Neural progenitor cell (in vitro differentiated cells): Measurements from ENCODE around the gene CDS2. TPM values are rescaled to one million over a fixed set of nuclear protein-coding genes. Genes with fewer than 3 reads are reported as not detected.

Experiments used
- DNase-seq: peaks from one replicate; pipeline ENCODE4 v3.0.0-alpha.2; 2016; ENCODE audit warnings: low spot score
- H2AFZ ChIP-seq: fragments of 200-600 bp; sonication (generic); replicated peaks from 2 replicates; pipeline ENCODE4 v1.6.1; 2016; ENCODE audit warnings: antibody characterized with exemption
- H3F3A ChIP-seq: fragments of 200-600 bp; sonication (generic); 2 replicates; pipeline ENCODE4 v1.6.1; 2016; ENCODE audit warnings: antibody characterized with exemption, low read depth
- H3K27ac ChIP-seq: fragments of 200-600 bp; sonication (generic); 2 replicates; pipeline ENCODE4 v1.5.1; 2016; ENCODE audit warnings: mild to moderate bottlenecking
- H3K27me3 ChIP-seq: fragments of 200-600 bp; sonication (generic); 2 replicates; pipeline ENCODE4 v1.6.1; 2016; ENCODE audit warnings: mild to moderate bottlenecking, moderate library complexity
- H3K36me3 ChIP-seq: fragments of 200-600 bp; sonication (generic); 2 replicates; pipeline ENCODE4 v1.5.1; 2016
- H3K4me1 ChIP-seq: fragments of 200-600 bp; sonication (generic); 2 replicates; pipeline ENCODE4 v1.6.1; 2016; ENCODE audit warnings: mixed run types
- H3K4me2 ChIP-seq: fragments of 200-600 bp; sonication (generic); 2 replicates; pipeline ENCODE4 v1.6.1; 2016
- H3K4me3 ChIP-seq: fragments of 200-600 bp; sonication (generic); 2 replicates; pipeline ENCODE4 v1.5.1; 2016
- H3K79me2 ChIP-seq: fragments of 200-600 bp; sonication (generic); 2 replicates; pipeline ENCODE4 v1.6.1; 2016; ENCODE audit warnings: low read depth
- H3K9ac ChIP-seq: fragments of 200-600 bp; sonication (generic); 2 replicates; pipeline ENCODE4 v1.6.1; 2016
- H3K9me3 ChIP-seq: fragments of 200-600 bp; sonication (generic); 2 replicates; pipeline ENCODE4 v1.5.1; 2016; ENCODE audit warnings: low read depth
- H4K20me1 ChIP-seq: fragments of 200-600 bp; sonication (generic); 2 replicates; pipeline ENCODE4 v1.6.1; 2016; ENCODE audit warnings: low read depth
- H3K27ac Mint-ChIP-seq: 3 replicates; pipeline ENCODE4 v1.8.0; 2021; ENCODE audit warnings: mixed read lengths
- H3K27me3 Mint-ChIP-seq: 2 replicates; pipeline ENCODE4 v1.8.0; 2022; ENCODE audit warnings: low read depth, mild to moderate bottlenecking, inconsistent platforms, moderate library complexity, mixed read lengths; ENCODE audit not compliant: insufficient read depth
- H3K36me3 Mint-ChIP-seq: 3 replicates; pipeline ENCODE4 v1.8.0; 2021; ENCODE audit warnings: mixed read lengths
- H3K4me1 Mint-ChIP-seq: 3 replicates; pipeline ENCODE4 v1.8.0; 2021; ENCODE audit warnings: mixed read lengths
- H3K4me3 Mint-ChIP-seq: 3 replicates; pipeline ENCODE4 v1.8.0; 2021; ENCODE audit warnings: mild to moderate bottlenecking, moderate library complexity, mixed read lengths
- H3K9me3 Mint-ChIP-seq: 3 replicates; pipeline ENCODE4 v1.8.0; 2020; ENCODE audit warnings: mixed read lengths
- EZH2 ChIP-seq: fragments of 200-600 bp; sonication (generic); IDR thresholded peaks from 2 replicates; pipeline ENCODE4 v1.6.1; 2017; ENCODE audit warnings: antibody characterized with exemption, mild to moderate bottlenecking, moderate library complexity
- EZH2phosphoT487 ChIP-seq: fragments of 200-600 bp; sonication (generic); IDR thresholded peaks from 2 replicates; pipeline ENCODE4 v1.6.1; 2017; ENCODE audit warnings: antibody characterized with exemption
- total RNA-seq: library from RNA; depleted of rRNA; stranded (reverse); fragments of >200 nt; gene quantifications from 2 replicates; pipeline ENCODE4 v1.2.3, GENCODE V29; 2015; ENCODE audit warnings: low replicate concordance
- TF ChIP-seq, protein P1 (sequence below): fragments of 200-600 bp; sonication (generic); IDR thresholded peaks from 2 replicates; pipeline ENCODE4 v1.5.1; 2017; ENCODE audit warnings: antibody characterized with exemption, mild to moderate bottlenecking

The CDS2 gene
- total RNA-seq, 1 donor from 2014 or later: 59.8 TPM

DNA sequence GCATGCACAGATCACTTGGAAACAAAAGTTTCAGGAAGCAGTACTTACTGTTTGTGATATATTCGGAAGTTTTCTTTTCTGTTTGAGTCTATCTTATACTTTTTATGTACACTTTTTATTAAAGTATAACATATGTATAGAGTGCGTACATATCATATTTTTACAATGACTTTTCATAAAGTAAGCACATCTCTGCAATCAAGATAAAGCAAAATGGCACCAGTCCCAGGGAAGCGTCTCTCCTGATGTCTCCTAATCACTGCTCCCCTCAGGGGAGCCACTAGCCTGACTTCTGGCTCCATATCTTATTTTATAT lies 26.3 kb downstream of the CDS2 start:
- Histone ChIP-seq H3K4me1 (no peaks in the 10 kb centered on the region), H4K20me1 (peaks cover 52% of the 10 kb centered on the region), H2AFZ (no peak overlapping the region), H3K27me3 (no peaks in the 10 kb centered on the region), H3K9me3 (no peaks in the 10 kb centered on the region), H3K36me3 (no peaks in the 10 kb centered on the region), H3K4me2 (no peak overlapping the region), H3K27ac (no peak overlapping the region), H3K9ac (no peak overlapping the region), H3K79me2 (peaks cover 73% of the 10 kb centered on the region), H3K4me3 (no peak overlapping the region), H3F3A (no peaks in the 10 kb centered on the region)
- no peak for DNase-seq
- TF ChIP-seq EZH2phosphoT487 (no peak), EZH2 (no peak)
- TF ChIP-seq, protein P1, sequence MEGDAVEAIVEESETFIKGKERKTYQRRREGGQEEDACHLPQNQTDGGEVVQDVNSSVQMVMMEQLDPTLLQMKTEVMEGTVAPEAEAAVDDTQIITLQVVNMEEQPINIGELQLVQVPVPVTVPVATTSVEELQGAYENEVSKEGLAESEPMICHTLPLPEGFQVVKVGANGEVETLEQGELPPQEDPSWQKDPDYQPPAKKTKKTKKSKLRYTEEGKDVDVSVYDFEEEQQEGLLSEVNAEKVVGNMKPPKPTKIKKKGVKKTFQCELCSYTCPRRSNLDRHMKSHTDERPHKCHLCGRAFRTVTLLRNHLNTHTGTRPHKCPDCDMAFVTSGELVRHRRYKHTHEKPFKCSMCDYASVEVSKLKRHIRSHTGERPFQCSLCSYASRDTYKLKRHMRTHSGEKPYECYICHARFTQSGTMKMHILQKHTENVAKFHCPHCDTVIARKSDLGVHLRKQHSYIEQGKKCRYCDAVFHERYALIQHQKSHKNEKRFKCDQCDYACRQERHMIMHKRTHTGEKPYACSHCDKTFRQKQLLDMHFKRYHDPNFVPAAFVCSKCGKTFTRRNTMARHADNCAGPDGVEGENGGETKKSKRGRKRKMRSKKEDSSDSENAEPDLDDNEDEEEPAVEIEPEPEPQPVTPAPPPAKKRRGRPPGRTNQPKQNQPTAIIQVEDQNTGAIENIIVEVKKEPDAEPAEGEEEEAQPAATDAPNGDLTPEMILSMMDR: no peak
- H3K9me3 Mint-ChIP-seq: no peaks in the 10 kb centered on the region
- H3K27me3 Mint-ChIP-seq: peaks cover 2% of the 10 kb centered on the region
- H3K27ac Mint-ChIP-seq: no peak overlapping the region
- H3K36me3 Mint-ChIP-seq: no peaks in the 10 kb centered on the region
- no peak overlapping the region for H3K4me3 Mint-ChIP-seq
- peaks cover 9% of the 10 kb centered on the region for H3K4me1 Mint-ChIP-seq

- H3K4me2 ChIP-seq: no peak overlapping the region
- H4K20me1 ChIP-seq: peaks cover 48% of the 10 kb centered on the region
- TF ChIP-seq EZH2 (no peak), EZH2phosphoT487 (no peak)
- TF ChIP-seq, protein P1: no peak
- no peaks in the 10 kb centered on the region for H3F3A ChIP-seq
- peaks cover 73% of the 10 kb centered on the region for H3K79me2 ChIP-seq
- peaks cover 2% of the 10 kb centered on the region for H3K27me3 Mint-ChIP-seq
- no peaks in the 10 kb centered on the region for H3K9me3 ChIP-seq
- H3K27ac Mint-ChIP-seq: no peak overlapping the region
- H3K36me3 Mint-ChIP-seq: no peaks in the 10 kb centered on the region
- H3K27ac ChIP-seq: no peak overlapping the region
- no peak overlapping the region for H3K4me3 Mint-ChIP-seq
- H3K9me3 Mint-ChIP-seq: no peaks in the 10 kb centered on the region
- H3K9ac ChIP-seq: no peak overlapping the region
- no peaks in the 10 kb centered on the region for H3K4me1 ChIP-seq
- H2AFZ ChIP-seq: no peak overlapping the region
- H3K36me3 ChIP-seq: no peaks in the 10 kb centered on the region
- H3K4me1 Mint-ChIP-seq: peaks cover 9% of the 10 kb centered on the region
- no peak overlapping the region for H3K4me3 ChIP-seq
- DNase-seq: no peak
- no peaks in the 10 kb centered on the region for H3K27me3 ChIP-seq
Observed at GRCh38 chr20:5153612-5154542, 27.1 kb downstream of the CDS2 start.

DNA sequence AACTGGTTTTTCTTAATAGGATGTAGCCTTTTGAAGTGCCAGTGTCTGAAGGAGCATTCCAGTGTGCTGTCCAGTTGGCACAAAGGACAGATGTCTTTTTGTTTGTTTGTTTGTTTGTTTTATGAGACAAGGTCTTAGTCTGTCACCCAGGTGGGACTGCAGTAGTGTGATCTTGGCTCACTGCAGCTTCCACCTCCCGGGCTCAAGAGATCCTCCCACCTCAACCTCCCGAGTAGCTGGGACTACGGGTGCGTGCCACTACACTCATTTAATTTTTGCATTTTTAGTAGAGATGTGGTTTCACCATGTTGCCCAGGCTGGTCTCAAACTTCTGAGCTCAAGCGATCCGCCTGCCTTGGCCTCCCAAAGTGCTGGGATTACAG lies 27.7 kb downstream of the CDS2 start:
- no peak overlapping the region for H3K4me2 ChIP-seq
- no peaks in the 10 kb centered on the region for H3K36me3 Mint-ChIP-seq
- H3K79me2 ChIP-seq: peaks cover 69% of the 10 kb centered on the region
- H3K4me1 ChIP-seq: no peaks in the 10 kb centered on the region
- H3K9ac ChIP-seq: no peak overlapping the region
- no peak overlapping the region for H2AFZ ChIP-seq
- no peaks in the 10 kb centered on the region for H3K9me3 ChIP-seq
- H3K4me3 ChIP-seq: no peak overlapping the region
- no peaks in the 10 kb centered on the region for H3K36me3 ChIP-seq
- H3K27me3 Mint-ChIP-seq: peaks cover 2% of the 10 kb centered on the region
- H4K20me1 ChIP-seq: peaks cover 51% of the 10 kb centered on the region
- no peak overlapping the region for H3K4me3 Mint-ChIP-seq
- H3F3A ChIP-seq: no peaks in the 10 kb centered on the region
- peaks cover 9% of the 10 kb centered on the region for H3K4me1 Mint-ChIP-seq
- H3K27ac ChIP-seq: no peak overlapping the region
- no peak for DNase-seq
- H3K27me3 ChIP-seq: no peaks in the 10 kb centered on the region
- TF ChIP-seq EZH2phosphoT487 (no peak), EZH2 (no peak)
- TF ChIP-seq, protein P1: no peak
- no peak overlapping the region for H3K27ac Mint-ChIP-seq
- no peaks in the 10 kb centered on the region for H3K9me3 Mint-ChIP-seq
